Kidney (tissue), 14 donors: ENCODE measurements around the gene ZFY. TPM values are rescaled to one million over a fixed set of nuclear protein-coding genes. Genes with fewer than 3 reads are reported as not detected.
A peak's percentile ranks its signal among the peaks of the same experiment; 100 is the strongest.

ENCODE experiments used
- DNase-seq, 5 donors: peaks; one replicate each; pipeline ENCODE4 v3.0.0-alpha.2; 2013 to 2020
- FAIRE-seq: peaks from 2 replicates; lab custom pipeline; 2012; peaks lifted over from hg19 to GRCh38; lab: Jason Lieb, UNC
- H3K27ac ChIP-seq, 2 donors: one replicate each; pipeline ENCODE4 v1.7.0; 2013; ENCODE audit warnings: low read depth in 2 of 2, low read length in 2 of 2, inconsistent platforms in 1 of 2
- H3K27me3 ChIP-seq: one replicate; pipeline ENCODE4 v1.7.1; 2013; ENCODE audit warnings: low read length, inconsistent platforms; ENCODE audit not compliant: control insufficient read depth, insufficient read depth
- H3K36me3 ChIP-seq, 3 donors: one replicate each; pipeline versions ENCODE4 v1.7.0 to v1.7.1; 2013; ENCODE audit warnings: low read length in 3 of 3, control low read depth in 1 of 3, inconsistent platforms in 1 of 3; ENCODE audit not compliant: insufficient read depth in 3 of 3, control insufficient read depth in 2 of 3
- H3K4me1 ChIP-seq, 3 donors: one replicate each; pipeline versions ENCODE4 v1.7.0 to v1.7.1; 2013; ENCODE audit warnings: low read length in 3 of 3, inconsistent platforms in 1 of 3, low read depth in 1 of 3; ENCODE audit not compliant: control insufficient read depth in 2 of 3, insufficient read depth in 2 of 3
- H3K4me3 ChIP-seq, 3 donors: one replicate each; pipeline versions ENCODE4 v1.7.0 to v1.8.1; 2013; ENCODE audit warnings: low read length in 3 of 3, control low read depth in 1 of 3, inconsistent platforms in 1 of 3
- H3K9ac ChIP-seq, 3 donors: one replicate each; pipeline versions ENCODE4 v1.7.0 to v1.7.1; 2013; ENCODE audit warnings: low read length in 3 of 3, control low read depth in 1 of 3, inconsistent platforms in 1 of 3
- H3K9me3 ChIP-seq, 3 donors: one replicate each; pipeline versions ENCODE4 v1.7.0 to v1.7.1; 2013; ENCODE audit warnings: low read length in 3 of 3, control low read depth in 1 of 3, inconsistent platforms in 1 of 3; ENCODE audit not compliant: control insufficient read depth in 2 of 3, insufficient read depth in 1 of 3
- CTCF ChIP-seq: IDR thresholded peaks from 3 replicates; pipeline ENCODE4 v1.5.1; 2012; ENCODE audit warnings: mild to moderate bottlenecking, moderate library complexity, borderline replicate concordance; ENCODE audit not compliant: insufficient read depth; ENCODE audit errors: extremely low read depth
- intact Hi-C: fragments of 100-400 bp; cut with DNase I; formaldehyde crosslinking; loops from one replicate; pipeline ENCODE4 v1.11.1; 2022
- polyA plus RNA-seq: library from polyadenylated mRNA; stranded (reverse); fragments of 350-450 nt; fragmentation: Illumina TruSeq; extraction: RNeasy Lipid Tissue Mini Kit (QIAGEN cat#74804); gene quantifications from one replicate; pipeline ENCODE4 v1.2.3, GENCODE V29; 2014; ENCODE audit warnings: low read depth, low replicate concordance; ENCODE audit not compliant: insufficient read depth
- total RNA-seq: library from RNA; stranded (reverse); fragmentation: NEBNext Ultra II Directional; extraction: Animal tissue kit (Norgen Biotek cat#: 25700); gene quantifications from one replicate; pipeline ENCODE4 v1.2.1, GENCODE V29; 2021
- donor health status: control.
- donor health status: control.
- donor health status: control.
- donor health status: control.
- donor health status: control.
- donor health status: DM: yes; HTN: yes; CAD: no.
- donor health status: Normal renal cell carcinoma (clear cell type).

ZFY gene
- total and polyA plus RNA-seq, 2 donors from 2014 or later: 2.1 TPM; not detected in 1

GRCh38 chrY:3002190-3002589 is 67.0 kb downstream of the ZFY start:
- TF ChIP-seq CTCF: no peak
- Histone ChIP-seq H3K9me3 (no peaks in the 10 kb centered on the region), H3K27ac (peak overlapping the region; percentile 67 to 94), H3K36me3 (no peaks in the 10 kb centered on the region), H3K27me3 (no peaks in the 10 kb centered on the region), H3K4me1 (peaks cover 0 to 14% (median 5%) of the 10 kb centered on the region in 3 donors), H3K4me3 (peak overlapping the region in 2 of 3 donors; percentile 87 to 90), H3K9ac (peak overlapping the region in 1 of 3 donors; percentile 51)
- intact Hi-C loops: no loop called here
- DNase-seq (peak in 1 of 5 donors; percentile 15), FAIRE-seq (no peak)

GRCh38 chrY:3002680-3003515 is 67.7 kb downstream of the ZFY start:
- FAIRE-seq (no peak), DNase-seq (peak in 1 of 5 donors; percentile 30)
- no peak for TF ChIP-seq CTCF
- no peaks in the 10 kb centered on the region for H3K9me3 ChIP-seq
- H3K36me3 ChIP-seq: no peaks in the 10 kb centered on the region
- H3K4me3 ChIP-seq: peak overlapping the region in 2 of 3 donors; percentile 87 to 90
- H3K9ac ChIP-seq: peak overlapping the region in 2 of 3 donors; percentile 97 to 98
- intact Hi-C loops: no loop called here
- peaks cover 0 to 15% (median 6%) of the 10 kb centered on the region in 3 donors for H3K4me1 ChIP-seq
- peak overlapping the region; percentile 94 for H3K27ac ChIP-seq
- no peaks in the 10 kb centered on the region for H3K27me3 ChIP-seq

- Histone ChIP-seq H3K9ac (peak overlapping the region in 2 of 3 donors; percentile 97 to 98), H3K4me1 (peaks cover 0 to 18% (median 10%) of the 10 kb centered on the region in 3 donors), H3K9me3 (no peaks in the 10 kb centered on the region), H3K4me3 (peak overlapping the region in 2 of 3 donors; percentile 87 to 90), H3K36me3 (peaks cover 0 to 2% (median 0%) of the 10 kb centered on the region in 3 donors), H3K27ac (peak overlapping the region; percentile 94), H3K27me3 (no peaks in the 10 kb centered on the region)
- peak in 1 of 5 donors; percentile 18 for DNase-seq
- intact Hi-C loops: no loop called here
- no peak for TF ChIP-seq CTCF
- no peak for FAIRE-seq
These were observed 68.3 kb downstream of the ZFY start for GRCh38 chrY:3003516-3003830.
